OCI-LY3 (cell line): ENCODE results near the gene ITIH6.

Source experiments
- CTCF ChIP-seq: fragments of 200-600, 300-600 bp; sonication (generic); IDR thresholded peaks from 2 replicates; pipeline ENCODE4 v1.5.1; 2014; ENCODE audit warnings: antibody characterized with exemption, low read length, low read depth
- EZH2phosphoT487 ChIP-seq: fragments of 200-600 bp; shearing (Covaris generic); IDR thresholded peaks from 2 replicates; pipeline ENCODE4 v1.6.1; 2018; ENCODE audit warnings: antibody characterized with exemption, mixed run types, low read depth

- TF ChIP-seq CTCF (no peak), EZH2phosphoT487 (no peak)
Measured at GRCh38 chrX:54799046-54799445, 991 bp upstream of the ITIH6 start.
